ENCODE results near the gene VKORC1L1.
"Not testable (repeated sequence)": the region's sequence is repeated elsewhere in the genome, so short reads cannot be mapped to it uniquely, and the experiment has no call there.

Gene VKORC1L1

GRCh38 chr7:65927489-65928448 is 54.9 kb downstream of the VKORC1L1 start:
- no peak for TF ChIP-seq CTCF (IDR thresholded peaks at IDR 0.05; ENCODE audit: insufficient read depth, missing control alignments)
- FAIRE-seq (no peak), DNase-seq (ENCODE audit: insufficient read length, low spot score) (no peak)

GRCh38 chr7:65931685-65932084 is 58.8 kb downstream of the VKORC1L1 start:
- TF ChIP-seq CTCF (IDR thresholded peaks at IDR 0.05; ENCODE audit: insufficient read depth, missing control alignments) = no peak
- DNase-seq (ENCODE audit: insufficient read length, low spot score) = no peak
- FAIRE-seq = no peak

- FAIRE-seq (no peak), DNase-seq (ENCODE audit: insufficient read length, low spot score) (no peak)
- no peak for TF ChIP-seq CTCF (IDR thresholded peaks at IDR 0.05; ENCODE audit: insufficient read depth, missing control alignments)
Observed at GRCh38 chr7:65937296-65937695, 64.4 kb downstream of the VKORC1L1 start.

GRCh38 chr7:65938336-65938895 is 65.5 kb downstream of the VKORC1L1 start:
- TF ChIP-seq CTCF (IDR thresholded peaks at IDR 0.05; ENCODE audit: insufficient read depth, missing control alignments) = no peak
- DNase-seq (ENCODE audit: insufficient read length, low spot score) (no peak), FAIRE-seq (no peak)

GRCh38 chr7:65945787-65946186 is 72.9 kb downstream of the VKORC1L1 start:
- not testable (repeated sequence) for DNase-seq (ENCODE audit: insufficient read length, low spot score)
- FAIRE-seq = peak; percentile 6

GRCh38 chr7:65946904-65947303 is 74.0 kb downstream of the VKORC1L1 start:
- no peak for TF ChIP-seq CTCF (IDR thresholded peaks at IDR 0.05; ENCODE audit: insufficient read depth, missing control alignments)
- DNase-seq (ENCODE audit: insufficient read length, low spot score) (no peak), FAIRE-seq (no peak)

- DNase-seq (ENCODE audit: insufficient read length, low spot score) (no peak), FAIRE-seq (no peak)
- no peak for TF ChIP-seq CTCF (IDR thresholded peaks at IDR 0.05; ENCODE audit: insufficient read depth, missing control alignments)
Observed at GRCh38 chr7:65951837-65952578, 79.1 kb downstream of the VKORC1L1 start.
